ENCODE measurements around the gene NINL.
"Not testable (repeated sequence)": the region's sequence is repeated elsewhere in the genome, so short reads cannot be mapped to it uniquely, and the experiment has no call there.

Gene NINL

GRCh38 chr20:25550645-25551337 lies 34.5 kb downstream of the NINL start:
- not testable (repeated sequence) for DNase-seq

- no peak for DNase-seq
These were observed 35.4 kb downstream of the NINL start for GRCh38 chr20:25549843-25550477.

- DNase-seq, result no peak
These were observed 36.1 kb downstream of the NINL start for GRCh38 chr20:25549172-25549773.

- DNase-seq, result no peak
These were observed 36.7 kb downstream of the NINL start for GRCh38 chr20:25548613-25549086.

- no peak for DNase-seq
These were observed 37.3 kb downstream of the NINL start for GRCh38 chr20:25547999-25548398.

GRCh38 chr20:25547063-25547462 lies 38.3 kb downstream of the NINL start:
- DNase-seq, result no peak

- no peak for DNase-seq
These were observed 39.3 kb downstream of the NINL start for GRCh38 chr20:25546048-25546447.

- no peak for DNase-seq
These were observed 40.2 kb downstream of the NINL start for GRCh38 chr20:25545171-25545570.

- no peak for DNase-seq
These were observed 40.6 kb downstream of the NINL start for GRCh38 chr20:25544734-25545133.

- DNase-seq, result no peak
These were observed 41.0 kb downstream of the NINL start for GRCh38 chr20:25544311-25544710.

- DNase-seq, result no peak
These were observed 42.3 kb downstream of the NINL start for GRCh38 chr20:25543068-25543467.

- DNase-seq, result no peak
These were observed 43.7 kb downstream of the NINL start for GRCh38 chr20:25541676-25542075.

GRCh38 chr20:25539742-25540672 lies 45.3 kb downstream of the NINL start:
- DNase-seq, result no peak

GRCh38 chr20:25538838-25539665 lies 46.3 kb downstream of the NINL start:
- no peak for DNase-seq

GRCh38 chr20:25537890-25538289 lies 47.4 kb downstream of the NINL start:
- DNase-seq, result no peak

GRCh38 chr20:25535762-25536161 lies 49.6 kb downstream of the NINL start:
- DNase-seq, result no peak

- no peak for DNase-seq
These were observed 50.5 kb downstream of the NINL start for GRCh38 chr20:25534845-25535244.

- DNase-seq, result no peak
These were observed 51.2 kb downstream of the NINL start for GRCh38 chr20:25533920-25534700.

GRCh38 chr20:25532971-25533391 lies 52.4 kb downstream of the NINL start:
- DNase-seq, result no peak

- DNase-seq, result no peak
These were observed 53.1 kb downstream of the NINL start for GRCh38 chr20:25532015-25532751.

All from GF-D8 (cell line).